Measurements from ENCODE around the gene CDIPT. TPM values are rescaled to one million over a fixed set of nuclear protein-coding genes. Genes with fewer than 3 reads are reported as not detected.

Gene CDIPT
- total RNA-seq, 2 donors from 2014 or later: 92.1 to 107 TPM

- peak overlapping the region; percentile 97 for H3K4me3 ChIP-seq
- peaks cover 53 to 79% of the 10 kb centered on the region in 2 donors for H3K4me1 ChIP-seq (ENCODE audit: control insufficient read depth in 1 of 2, low read depth in 2 of 2)
- H3K27me3 ChIP-seq (replicated peaks; ENCODE audit: insufficient read depth): no peaks in the 10 kb centered on the region
- H3K36me3 ChIP-seq: no peaks in the 10 kb centered on the region
- peak overlapping the region; percentile 88 to 95 for H3K27ac ChIP-seq
- TF ChIP-seq CTCF (IDR thresholded peaks at IDR 0.05): no peak
- no peaks in the 10 kb centered on the region for H3K9me3 ChIP-seq
- no peak for DNase-seq (ENCODE audit: low spot score)
- ATAC-seq (ENCODE audit: insufficient number of reproducible peaks, low FRiP score, low read depth): no peak
Observed at GRCh38 chr16:29820730-29821642, 42.0 kb downstream of the CDIPT start.

DNA sequence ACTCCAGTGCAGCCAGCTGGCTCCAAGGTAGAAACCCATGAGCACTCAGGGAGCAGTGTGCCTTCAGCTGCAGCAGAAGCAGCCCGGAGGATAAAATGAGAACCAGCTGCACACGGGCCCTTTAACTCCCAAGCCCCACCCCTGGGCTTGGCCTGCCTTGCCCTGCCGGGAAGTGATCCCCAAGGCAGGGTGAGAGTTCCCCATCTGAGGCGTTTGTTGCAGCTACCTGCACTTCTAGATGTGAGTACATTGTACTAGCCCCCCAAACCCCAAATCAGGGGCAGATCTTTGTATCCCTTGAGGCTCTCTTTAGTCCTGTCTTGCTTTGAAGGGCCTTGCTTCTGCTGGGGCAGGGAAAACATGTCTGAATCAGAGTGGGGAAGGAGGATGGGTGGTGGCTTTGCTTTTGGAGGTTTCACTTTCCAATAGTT lies 42.7 kb downstream of the CDIPT start, which contains the start of gene MVP:
MVP (plus strand) TSS at position 192 of the 431 bp plus-strand sequence. CDS start 10,088 bp downstream, outside the sequence.
- no peak for ATAC-seq (ENCODE audit: insufficient number of reproducible peaks, low FRiP score, low read depth)
- Histone ChIP-seq H3K4me3 (peak within 1 kb of the TSS; percentile 97), H3K27me3 (replicated peaks; ENCODE audit: insufficient read depth) (no peaks in the 10 kb centered on the region), H3K4me1 (ENCODE audit: control insufficient read depth in 1 of 2, low read depth in 2 of 2) (peaks cover 46 to 74% of the 10 kb centered on the region in 2 donors), H3K36me3 (no peaks in the 10 kb centered on the region), H3K27ac (peak within 1 kb of the TSS; percentile 88 to 95), H3K9me3 (no peaks in the 10 kb centered on the region)
- DNase-seq (ENCODE audit: low spot score): no peak
- no peak for TF ChIP-seq CTCF (IDR thresholded peaks at IDR 0.05)

DNA sequence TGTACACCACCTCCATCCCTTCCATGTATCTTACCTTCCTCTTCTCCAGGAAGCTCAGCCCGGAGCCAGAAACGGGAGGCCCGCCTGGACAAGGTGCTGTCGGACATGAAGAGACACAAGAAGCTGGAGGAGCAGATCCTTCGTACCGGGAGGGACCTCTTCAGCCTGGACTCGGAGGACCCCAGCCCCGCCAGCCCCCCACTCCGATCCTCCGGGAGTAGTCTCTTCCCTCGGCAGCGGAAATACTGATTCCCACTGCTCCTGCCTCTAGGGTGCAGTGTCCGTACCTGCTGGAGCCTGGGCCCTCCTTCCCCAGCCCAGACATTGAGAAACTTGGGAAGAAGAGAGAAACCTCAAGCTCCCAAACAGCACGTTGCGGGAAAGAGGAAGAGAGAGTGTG lies 43.5 kb downstream of the CDIPT start:
- H3K4me3 ChIP-seq: no peak overlapping the region
- H3K9me3 ChIP-seq: no peaks in the 10 kb centered on the region
- H3K36me3 ChIP-seq: no peaks in the 10 kb centered on the region
- DNase-seq (ENCODE audit: low spot score) (no peak), ATAC-seq (ENCODE audit: insufficient number of reproducible peaks, low FRiP score, low read depth) (no peak)
- H3K4me1 ChIP-seq (ENCODE audit: control insufficient read depth in 1 of 2, low read depth in 2 of 2): peaks cover 46 to 74% of the 10 kb centered on the region in 2 donors
- TF ChIP-seq CTCF (IDR thresholded peaks at IDR 0.05): no peak
- H3K27ac ChIP-seq: peak overlapping the region; percentile 88 to 95
- H3K27me3 ChIP-seq (replicated peaks; ENCODE audit: insufficient read depth): no peaks in the 10 kb centered on the region

DNA sequence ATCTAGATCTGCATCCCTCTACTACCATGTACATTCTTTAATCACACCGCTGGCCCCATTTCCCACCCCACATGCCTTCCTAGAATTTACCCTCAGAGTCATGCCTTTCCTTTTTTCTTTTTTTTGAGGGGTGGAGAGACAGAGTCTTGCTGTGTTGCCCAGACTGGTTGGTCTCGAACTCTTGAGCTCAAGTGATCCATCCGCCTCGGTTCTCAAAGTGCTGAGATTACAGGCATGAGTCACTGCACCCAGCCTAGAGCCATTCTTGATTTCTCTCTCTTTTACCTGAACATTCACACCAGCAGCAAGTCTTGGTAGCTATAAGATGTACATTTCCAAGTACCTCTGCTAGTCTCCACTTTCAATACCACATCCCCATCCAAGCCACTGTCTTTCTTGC lies 44.9 kb downstream of the CDIPT start:
- TF ChIP-seq CTCF (IDR thresholded peaks at IDR 0.05): no peak
- no peaks in the 10 kb centered on the region for H3K36me3 ChIP-seq
- no peaks in the 10 kb centered on the region for H3K27me3 ChIP-seq (replicated peaks; ENCODE audit: insufficient read depth)
- no peak overlapping the region for H3K4me3 ChIP-seq
- H3K27ac ChIP-seq: no peak overlapping the region
- DNase-seq (ENCODE audit: low spot score) (no peak), ATAC-seq (ENCODE audit: insufficient number of reproducible peaks, low FRiP score, low read depth) (no peak)
- H3K4me1 ChIP-seq (ENCODE audit: control insufficient read depth in 1 of 2, low read depth in 2 of 2): peaks cover 42 to 74% of the 10 kb centered on the region in 2 donors
- H3K9me3 ChIP-seq: no peaks in the 10 kb centered on the region

- Histone ChIP-seq H3K9me3 (no peaks in the 10 kb centered on the region), H3K36me3 (no peaks in the 10 kb centered on the region), H3K4me1 (ENCODE audit: control insufficient read depth in 1 of 2, low read depth in 2 of 2) (peaks cover 40 to 71% of the 10 kb centered on the region in 2 donors), H3K4me3 (peak overlapping the region; percentile 95), H3K27ac (peak overlapping the region; percentile 92 to 96), H3K27me3 (replicated peaks; ENCODE audit: insufficient read depth) (no peaks in the 10 kb centered on the region)
- TF ChIP-seq CTCF (IDR thresholded peaks at IDR 0.05): no peak
- DNase-seq (ENCODE audit: low spot score) (no peak), ATAC-seq (ENCODE audit: insufficient number of reproducible peaks, low FRiP score, low read depth) (no peak)
Observed at GRCh38 chr16:29816694-29817441, 46.2 kb downstream of the CDIPT start.

Data from thoracic aorta (tissue), 2 donors.